Ishikawa (cell line): ENCODE results near the gene FNDC1.

Experiments used
- CEBPB ChIP-seq: IDR thresholded peaks from 2 replicates; pipeline ENCODE4 v1.6.1; 2012
- CREB1 ChIP-seq: IDR thresholded peaks from 2 replicates; pipeline ENCODE4 v1.6.1; 2012; ENCODE audit warnings: low read depth
- EGR1 ChIP-seq: IDR thresholded peaks from 2 replicates; pipeline ENCODE4 v1.6.1; 2012
- EP300 ChIP-seq: IDR thresholded peaks from 2 replicates; pipeline ENCODE4 v1.6.1; 2012; ENCODE audit warnings: borderline replicate concordance
- FOXM1 ChIP-seq: IDR thresholded peaks from 2 replicates; pipeline ENCODE4 v1.6.1; 2012; ENCODE audit warnings: low read depth, borderline replicate concordance
- MAX ChIP-seq: IDR thresholded peaks from 2 replicates; pipeline ENCODE4 v1.6.1; 2012
- NFIC ChIP-seq: IDR thresholded peaks from 2 replicates; pipeline ENCODE4 v1.6.1; 2012
- RAD21 ChIP-seq: IDR thresholded peaks from 2 replicates; pipeline ENCODE4 v1.6.1; 2012; ENCODE audit warnings: low read depth
- REST ChIP-seq: IDR thresholded peaks from 2 replicates; pipeline ENCODE4 v1.6.1; 2012; ENCODE audit warnings: low read depth, mild to moderate bottlenecking
- TAF1 ChIP-seq: IDR thresholded peaks from 2 replicates; pipeline ENCODE4 v1.6.1; 2012; ENCODE audit warnings: low read depth, mild to moderate bottlenecking
- TCF12 ChIP-seq: IDR thresholded peaks from 2 replicates; pipeline ENCODE4 v1.6.1; 2012; ENCODE audit warnings: low read depth
- TEAD4 ChIP-seq: IDR thresholded peaks from 2 replicates; pipeline ENCODE4 v1.6.1; 2012
- USF1 ChIP-seq: IDR thresholded peaks from 2 replicates; pipeline ENCODE4 v1.6.1; 2012
- YY1 ChIP-seq: IDR thresholded peaks from 2 replicates; pipeline ENCODE4 v1.6.1; 2012; ENCODE audit warnings: low read depth
- ZBTB7A ChIP-seq: IDR thresholded peaks from 2 replicates; pipeline ENCODE4 v1.6.1; 2012; ENCODE audit warnings: low read depth

The FNDC1 gene

GRCh38 chr6:159224452-159224851, 55.3 kb downstream of the FNDC1 start:
- no peak for TF ChIP-seq USF1
- no peak for TF ChIP-seq REST
- no peak for TF ChIP-seq TEAD4
- no peak for TF ChIP-seq NFIC
- TF ChIP-seq CEBPB, result no peak
- no peak for TF ChIP-seq MAX
- TF ChIP-seq EP300, result no peak
- TF ChIP-seq FOXM1, result no peak
- no peak for TF ChIP-seq YY1
- TF ChIP-seq ZBTB7A, result no peak
- TF ChIP-seq RAD21, result no peak
- TF ChIP-seq TAF1, result no peak
- no peak for TF ChIP-seq EGR1
- TF ChIP-seq CREB1, result no peak
- TF ChIP-seq TCF12, result no peak

GRCh38 chr6:159229651-159230051, 60.5 kb downstream of the FNDC1 start:
- TF ChIP-seq NFIC (no peak), CREB1 (no peak), MAX (no peak), CEBPB (no peak), RAD21 (no peak), EP300 (no peak), TAF1 (no peak), TEAD4 (no peak), EGR1 (no peak), TCF12 (no peak)

GRCh38 chr6:159232106-159232645, 63.0 kb downstream of the FNDC1 start:
- no peak for TF ChIP-seq YY1
- no peak for TF ChIP-seq TEAD4
- no peak for TF ChIP-seq EP300
- TF ChIP-seq EGR1, result no peak
- TF ChIP-seq NFIC, result no peak
- TF ChIP-seq REST, result no peak
- TF ChIP-seq TCF12, result no peak
- no peak for TF ChIP-seq FOXM1
- TF ChIP-seq RAD21, result no peak
- no peak for TF ChIP-seq CEBPB

- no peak for TF ChIP-seq RAD21
- no peak for TF ChIP-seq TCF12
- TF ChIP-seq EP300, result no peak
- no peak for TF ChIP-seq REST
- no peak for TF ChIP-seq CREB1
- no peak for TF ChIP-seq MAX
- TF ChIP-seq USF1, result no peak
Measured at GRCh38 chr6:159232751-159233150, 63.6 kb downstream of the FNDC1 start.
